Adrenal gland (tissue), 19 donors: ENCODE measurements around the gene ZNF84. TPM values are rescaled to one million over a fixed set of nuclear protein-coding genes. Genes with fewer than 3 reads are reported as not detected.

Experiments
- DNase-seq, 7 donors: peaks; one replicate each; pipeline ENCODE4 v3.0.0-alpha.2; 2019 to 2020
- H3K27ac ChIP-seq, 5 donors: fragments of 200-600 bp; sonication (generic) in 4 of 5; 1 replicate in 3 of 5; 2 replicates in 2 of 5; pipeline versions ENCODE4 v1.5.1 to v1.8.0; 2016 to 2020; ENCODE audit warnings: mild to moderate bottlenecking in 1 of 5
- H3K27me3 ChIP-seq: fragments of 200-600 bp; 2 replicates; pipeline ENCODE4 v1.8.0; 2021
- H3K36me3 ChIP-seq, 2 donors: fragments of 200-600 bp; replicated peaks in 1 of 2; 1 replicate in 1 of 2; 2 replicates in 1 of 2; pipeline versions ENCODE4 v1.5.1 to v1.8.0; 2018 to 2022
- H3K4me1 ChIP-seq, 2 donors: fragments of 200-600 bp; replicated peaks in 1 of 2; 1 replicate in 1 of 2; 2 replicates in 1 of 2; pipeline versions ENCODE4 v1.5.1 to v1.8.0; 2018 to 2021
- H3K4me3 ChIP-seq, 4 donors: fragments of 200-600 bp; sonication (generic) in 3 of 4; one replicate each; pipeline ENCODE4 v1.5.1; 2016 to 2018
- H3K9me3 ChIP-seq, 3 donors: fragments of 200-600 bp; sonication (generic) in 1 of 3; replicated peaks in 1 of 3; 1 replicate in 2 of 3; 2 replicates in 1 of 3; pipeline versions ENCODE4 v1.5.1 to v1.8.0; 2016 to 2021
- POLR2A ChIP-seq, 2 donors: fragments of 450-650 bp; IDR thresholded peaks; one replicate each; pipeline ENCODE4 v1.6.1; 2017; ENCODE audit warnings: antibody characterized with exemption in 2 of 2, mild to moderate bottlenecking in 2 of 2, moderate library complexity in 1 of 2
- WGBS, 4 donors: extraction: QIAGEN DNeasy Blood & Tissue Kit in 2 of 4; methylation state at CpG; one replicate each; pipeline versions ENCODE4 v1.1.5 to v1.1.7; 2013 to 2017; 5-methylcytosine and 5-hydroxymethylcytosine counted together
- intact Hi-C, 2 donors: fragments of 100-400 bp; cut with DNase I; formaldehyde crosslinking; loops; one replicate each; pipeline versions ENCODE4 v1.14.1 to v1.15.0; 2022 to 2023
- long read RNA-seq, 10 donors: library from polyadenylated mRNA in 3 of 10; unstranded in 2 of 10; stranded (forward) in 1 of 10; transcript quantifications; one replicate each; pipeline ENCODE4 v2.0.0 and lab custom pipeline, GENCODE V29; 2021 to 2026
- polyA plus RNA-seq, 3 donors: library from polyadenylated mRNA; stranded (reverse); fragments of 200-250 nt in 2 of 3; fragments of 350-450 nt in 1 of 3; fragmentation: Illumina TruSeq in 1 of 3; extraction: RNeasy Lipid Tissue Mini Kit (QIAGEN cat#74804) in 1 of 3; gene quantifications; one replicate each; pipeline ENCODE4 v1.2.3, GENCODE V29; 2013 to 2014
- total RNA-seq, 9 donors: library from RNA; depleted of rRNA in 4 of 9; stranded (reverse); fragments of >200 nt in 4 of 9; fragments of 120-200 nt in 1 of 9; fragmentation: NEBNext Ultra II Directional in 1 of 9; extraction: Animal tissue kit (Norgen Biotek cat#: 25700) in 1 of 9; gene quantifications; one replicate each; pipeline versions ENCODE4 v1.1.0 to v1.2.4, GENCODE V29; 2013 to 2023
- TF ChIP-seq, protein P1 (sequence below), 6 experiments: fragments of 450-650 bp in 4 of 6; fragments of 200-600 bp in 2 of 6; sonication (generic) in 1 of 6; IDR thresholded peaks; 1 replicate in 5 of 6; 2 replicates in 1 of 6; pipeline versions ENCODE4 v1.5.1 to v1.8.0; 2016 to 2021; ENCODE audit warnings: antibody characterized with exemption in 6 of 6, mild to moderate bottlenecking in 2 of 6, moderate library complexity in 1 of 6
- donor health status: healthy with polysubstance abuse.
- donor health status: Bipolar disorder and iron deficiency.
- donor health status: DM: yes; HTN: yes; CAD: no.
- donor health status: DM: no; HTN: no; CAD: no.
- donor health status: DM: no; HTN: no; CAD: no.
- donor health status: DM: yes; HTN: yes; CAD: no.

The ZNF84 gene
- total RNA-seq, result 10 to 100 TPM in 8 of 9 donors, 1 to 10 TPM in 1; 8.0 to 42.3 (median 20.2) TPM
- 10 to 100 TPM; 14.8 to 22.2 (median 17.0) TPM for polyA plus RNA-seq
- long read RNA-seq, donor 1, partial matches to known transcripts, result 0 of 2 reads
- long read RNA-seq, donor 1, other reads (novel, unspliced or antisense), result 0 of 2 reads
- long read RNA-seq, donor 2, result 0 reads
- long read RNA-seq, donor 3, result 0 reads
- long read RNA-seq, donor 4, partial matches to known transcripts, result 0 of 6 reads
- long read RNA-seq, donor 4, other reads (novel, unspliced or antisense), result 3 of 6 reads
- long read RNA-seq, donor 5, full-length matches to known transcripts, result 17 of 27 reads
- long read RNA-seq, donor 5, partial matches to known transcripts, result 1 of 27 reads
- long read RNA-seq, donor 5, other reads (novel, unspliced or antisense), result 9 of 27 reads
- long read RNA-seq, donor 6, partial matches to known transcripts, result 0 of 1 reads
- long read RNA-seq, donor 6, other reads (novel, unspliced or antisense), result 1 of 1 reads
- long read RNA-seq, donor 7, partial matches to known transcripts, result 0 of 1 reads
- long read RNA-seq, donor 7, other reads (novel, unspliced or antisense), result 0 of 1 reads
- long read RNA-seq, donor 8, partial matches to known transcripts, result 0 of 2 reads
- long read RNA-seq, donor 8, other reads (novel, unspliced or antisense), result 0 of 2 reads
- long read RNA-seq, donor 9, partial matches to known transcripts, result 0 of 2 reads
- long read RNA-seq, donor 9, other reads (novel, unspliced or antisense), result 0 of 2 reads
- long read RNA-seq, donor 10, partial matches to known transcripts, result 0 of 2 reads
- long read RNA-seq, donor 10, other reads (novel, unspliced or antisense), result 0 of 2 reads

DNA sequence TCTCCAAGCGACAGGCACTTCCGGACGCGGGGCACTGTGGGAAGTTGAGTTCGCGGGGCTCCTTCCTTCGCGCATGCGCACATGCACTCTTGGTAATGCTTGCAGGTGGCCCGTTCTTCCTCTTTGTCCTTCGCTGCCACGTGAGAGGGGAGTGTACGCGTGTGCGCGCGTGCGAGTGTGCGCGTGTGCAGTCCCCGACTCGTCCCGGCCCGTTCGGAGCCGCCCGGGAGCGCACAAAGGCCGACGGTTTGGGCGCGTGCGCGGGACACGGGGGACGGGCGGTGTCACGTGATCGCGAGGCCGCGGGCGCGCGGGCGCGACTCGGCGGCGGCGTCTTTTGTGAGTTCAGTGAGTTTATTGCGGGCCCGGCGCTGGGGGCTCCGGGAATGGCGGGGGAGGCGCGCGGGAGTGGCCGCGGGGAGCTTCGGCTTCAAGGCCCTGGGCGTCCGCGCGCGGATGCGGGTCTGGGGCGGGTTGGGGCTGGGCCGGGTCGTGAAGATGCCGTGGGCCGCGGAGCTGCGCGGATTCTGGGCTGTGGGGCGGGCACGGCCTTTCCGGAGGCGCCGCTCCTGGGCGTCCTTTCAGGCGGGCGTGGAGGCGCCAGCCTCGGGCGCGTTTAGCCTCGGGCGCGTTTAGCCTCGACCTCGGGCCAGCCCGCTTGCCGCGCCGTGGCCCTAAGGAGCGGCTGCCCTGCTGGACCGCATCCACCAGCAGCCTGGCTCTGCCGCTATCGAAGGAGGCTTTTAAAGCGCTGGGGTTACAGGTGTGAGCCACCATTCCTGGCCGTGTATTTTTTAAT, at the start of gene ZNF84:
Gene ZNF84 (plus strand): TSS at position 303 of the 799 bp plus-strand sequence. CDS start 3,959 bp downstream, outside the sequence.
- DNase-seq, result peak; percentile 96 to 99 (median 98)
- H3K4me1 ChIP-seq, result peaks cover 7 to 12% of the 10 kb centered on the region in 2 donors
- H3K27ac ChIP-seq, result peak within 1 kb of the TSS; percentile 76 to 98 (median 96)
- WGBS, 4 donors, result 0 to 1% (median 1%) methylated on average over 20 to 103 of the region's 103 CpGs
- peak within 1 kb of the TSS; percentile 18 to 85 (median 74) for H3K4me3 ChIP-seq
- intact Hi-C loops, result no loop called here
- H3K9me3 ChIP-seq, result peaks cover 0 to 33% (median 25%) of the 10 kb centered on the region in 3 donors
- TF ChIP-seq, protein P1, sequence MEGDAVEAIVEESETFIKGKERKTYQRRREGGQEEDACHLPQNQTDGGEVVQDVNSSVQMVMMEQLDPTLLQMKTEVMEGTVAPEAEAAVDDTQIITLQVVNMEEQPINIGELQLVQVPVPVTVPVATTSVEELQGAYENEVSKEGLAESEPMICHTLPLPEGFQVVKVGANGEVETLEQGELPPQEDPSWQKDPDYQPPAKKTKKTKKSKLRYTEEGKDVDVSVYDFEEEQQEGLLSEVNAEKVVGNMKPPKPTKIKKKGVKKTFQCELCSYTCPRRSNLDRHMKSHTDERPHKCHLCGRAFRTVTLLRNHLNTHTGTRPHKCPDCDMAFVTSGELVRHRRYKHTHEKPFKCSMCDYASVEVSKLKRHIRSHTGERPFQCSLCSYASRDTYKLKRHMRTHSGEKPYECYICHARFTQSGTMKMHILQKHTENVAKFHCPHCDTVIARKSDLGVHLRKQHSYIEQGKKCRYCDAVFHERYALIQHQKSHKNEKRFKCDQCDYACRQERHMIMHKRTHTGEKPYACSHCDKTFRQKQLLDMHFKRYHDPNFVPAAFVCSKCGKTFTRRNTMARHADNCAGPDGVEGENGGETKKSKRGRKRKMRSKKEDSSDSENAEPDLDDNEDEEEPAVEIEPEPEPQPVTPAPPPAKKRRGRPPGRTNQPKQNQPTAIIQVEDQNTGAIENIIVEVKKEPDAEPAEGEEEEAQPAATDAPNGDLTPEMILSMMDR (IDR thresholded peaks at IDR 0.05), result peak in 1 of 6 experiments; percentile 11
- TF ChIP-seq POLR2A (IDR thresholded peaks at IDR 0.05), result peak; percentile 52 to 76
- no peaks in the 10 kb centered on the region for H3K27me3 ChIP-seq
- H3K36me3 ChIP-seq, result peaks cover 0 to 1% of the 10 kb centered on the region in 2 donors

DNA sequence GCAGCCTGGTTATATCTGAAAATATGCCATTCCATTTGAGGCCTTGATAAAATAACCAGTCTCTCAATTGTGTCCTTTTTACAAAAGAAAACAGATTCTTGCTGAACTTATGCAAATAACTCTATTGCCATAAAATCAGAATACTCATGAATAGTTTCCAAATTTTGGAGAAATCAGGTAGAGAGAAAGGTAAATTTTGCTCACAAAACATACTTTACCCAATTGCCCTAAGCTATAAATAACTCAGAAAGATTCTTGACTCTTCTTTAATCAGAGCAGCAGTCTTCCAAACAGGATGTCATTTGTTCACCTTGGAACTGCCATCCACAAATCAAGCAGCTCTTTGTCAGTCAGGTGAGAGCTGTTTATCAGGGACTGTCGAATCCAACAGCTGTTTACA, 38.6 kb upstream of the ZNF84 start:
- 0 to 46% (median 34%) methylated on average over 1 of the region's 1 CpG for WGBS, 4 donors
- Histone ChIP-seq H3K4me1 (no peaks in the 10 kb centered on the region), H3K9me3 (peaks cover 0 to 60% (median 0%) of the 10 kb centered on the region in 3 donors), H3K27me3 (no peaks in the 10 kb centered on the region), H3K4me3 (no peak overlapping the region), H3K36me3 (no peaks in the 10 kb centered on the region), H3K27ac (no peak overlapping the region)
- no peak for DNase-seq
- no peak for TF ChIP-seq POLR2A (IDR thresholded peaks at IDR 0.05)
- TF ChIP-seq, protein P1 (IDR thresholded peaks at IDR 0.05), result no peak
- intact Hi-C loops, result no loop called here

GRCh38 chr12:133010657-133011297, 26.5 kb upstream of the ZNF84 start:
- intact Hi-C loops, result no loop called here
- no peak for DNase-seq
- 90 to 100% (median 96%) methylated on average over 6 of the region's 6 CpGs for WGBS, 4 donors
- Histone ChIP-seq H3K4me3 (peak overlapping the region in 1 of 4 donors; percentile 22), H3K27ac (no peak overlapping the region), H3K27me3 (no peaks in the 10 kb centered on the region), H3K36me3 (peaks cover 0 to 30% of the 10 kb centered on the region in 2 donors), H3K4me1 (no peaks in the 10 kb centered on the region), H3K9me3 (peaks cover 5 to 81% (median 6%) of the 10 kb centered on the region in 3 donors)
- no peak for TF ChIP-seq POLR2A (IDR thresholded peaks at IDR 0.05)
- TF ChIP-seq, protein P1 (IDR thresholded peaks at IDR 0.05), result no peak
